ENCODE results near the gene GPR146.

The GPR146 gene

DNA sequence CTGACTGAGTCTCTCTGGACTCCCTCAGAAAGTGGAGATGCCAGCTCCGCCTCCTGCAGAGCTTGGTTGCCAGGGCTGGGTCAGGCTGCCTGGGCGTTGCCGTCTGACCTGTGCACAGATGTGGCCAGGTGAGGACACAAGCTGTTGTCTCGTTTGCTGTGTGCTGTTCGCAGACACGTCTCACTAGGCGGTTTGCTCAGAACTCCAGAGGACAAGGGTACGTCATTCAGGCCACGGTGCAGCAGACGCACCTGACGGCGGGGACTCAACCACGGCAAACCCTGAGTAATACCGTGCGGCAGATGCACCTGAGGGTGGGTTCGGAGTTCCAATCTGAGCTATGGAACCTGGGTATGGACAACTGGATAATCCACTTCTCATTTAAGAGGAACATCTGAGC lies 55.3 kb downstream of the GPR146 start:
- Histone ChIP-seq H3K27me3 (ENCODE audit: low read length) (no peaks in the 10 kb centered on the region), H3K79me2 (ENCODE audit: insufficient read depth, low read length) (no peaks in the 10 kb centered on the region), H3K9me2 (replicated peaks; ENCODE audit: insufficient read depth, low read length) (no peaks in the 10 kb centered on the region), H2AFZ (ENCODE audit: low read depth, low read length, severe bottlenecking) (no peak overlapping the region), H3K27ac (ENCODE audit: low read depth, low read length) (no peak overlapping the region), H3F3A (ENCODE audit: insufficient read depth) (no peaks in the 10 kb centered on the region), H3K4me2 (ENCODE audit: low read depth, low read length, poor library complexity, severe bottlenecking) (no peak overlapping the region), H3K4me3 (ENCODE audit: insufficient read depth, low read length, poor library complexity, severe bottlenecking) (no peak overlapping the region), H3K9me3 (ENCODE audit: insufficient read depth, low read length) (no peaks in the 10 kb centered on the region), H4K20me1 (ENCODE audit: low read depth, low read length) (no peaks in the 10 kb centered on the region), H3K36me3 (ENCODE audit: low read length) (no peaks in the 10 kb centered on the region), H3K9ac (ENCODE audit: low read length) (no peak overlapping the region)
- TF ChIP-seq EZH2phosphoT487 (conservative IDR thresholded peaks at IDR 0.05; ENCODE audit: low read length) = no peak
- TF ChIP-seq, protein P1, sequence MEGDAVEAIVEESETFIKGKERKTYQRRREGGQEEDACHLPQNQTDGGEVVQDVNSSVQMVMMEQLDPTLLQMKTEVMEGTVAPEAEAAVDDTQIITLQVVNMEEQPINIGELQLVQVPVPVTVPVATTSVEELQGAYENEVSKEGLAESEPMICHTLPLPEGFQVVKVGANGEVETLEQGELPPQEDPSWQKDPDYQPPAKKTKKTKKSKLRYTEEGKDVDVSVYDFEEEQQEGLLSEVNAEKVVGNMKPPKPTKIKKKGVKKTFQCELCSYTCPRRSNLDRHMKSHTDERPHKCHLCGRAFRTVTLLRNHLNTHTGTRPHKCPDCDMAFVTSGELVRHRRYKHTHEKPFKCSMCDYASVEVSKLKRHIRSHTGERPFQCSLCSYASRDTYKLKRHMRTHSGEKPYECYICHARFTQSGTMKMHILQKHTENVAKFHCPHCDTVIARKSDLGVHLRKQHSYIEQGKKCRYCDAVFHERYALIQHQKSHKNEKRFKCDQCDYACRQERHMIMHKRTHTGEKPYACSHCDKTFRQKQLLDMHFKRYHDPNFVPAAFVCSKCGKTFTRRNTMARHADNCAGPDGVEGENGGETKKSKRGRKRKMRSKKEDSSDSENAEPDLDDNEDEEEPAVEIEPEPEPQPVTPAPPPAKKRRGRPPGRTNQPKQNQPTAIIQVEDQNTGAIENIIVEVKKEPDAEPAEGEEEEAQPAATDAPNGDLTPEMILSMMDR (IDR thresholded peaks at IDR 0.05; ENCODE audit: insufficient read depth, low read length, poor library complexity, severe bottlenecking) = no peak

DNA sequence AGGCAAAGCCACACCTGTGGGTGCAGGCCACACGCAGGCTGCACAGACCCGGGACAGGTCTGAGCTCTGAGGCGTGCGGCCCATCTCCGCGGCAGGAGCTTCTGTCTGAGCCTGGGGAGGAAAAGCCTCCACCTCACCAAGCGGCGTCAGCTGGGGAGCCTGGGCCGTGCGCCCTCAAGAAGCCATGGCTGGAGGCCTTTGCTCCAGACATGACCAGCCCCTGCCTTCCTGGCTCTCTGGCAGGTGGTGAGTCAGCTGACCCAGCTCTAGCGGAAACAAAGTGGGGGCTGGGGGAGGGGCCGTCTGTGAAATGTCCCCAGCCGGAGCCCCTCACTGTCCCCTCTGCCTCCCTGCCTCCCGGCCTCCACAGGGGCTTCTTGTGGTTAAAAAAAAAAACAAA lies 56.0 kb downstream of the GPR146 start:
- H3K27me3 ChIP-seq (ENCODE audit: low read length) = no peaks in the 10 kb centered on the region
- no peaks in the 10 kb centered on the region for H3K79me2 ChIP-seq (ENCODE audit: insufficient read depth, low read length)
- no peaks in the 10 kb centered on the region for H3F3A ChIP-seq (ENCODE audit: insufficient read depth)
- no peaks in the 10 kb centered on the region for H4K20me1 ChIP-seq (ENCODE audit: low read depth, low read length)
- no peak overlapping the region for H3K9ac ChIP-seq (ENCODE audit: low read length)
- no peak overlapping the region for H3K4me3 ChIP-seq (ENCODE audit: insufficient read depth, low read length, poor library complexity, severe bottlenecking)
- no peaks in the 10 kb centered on the region for H3K9me3 ChIP-seq (ENCODE audit: insufficient read depth, low read length)
- no peaks in the 10 kb centered on the region for H3K36me3 ChIP-seq (ENCODE audit: low read length)
- H3K27ac ChIP-seq (ENCODE audit: low read depth, low read length) = no peak overlapping the region
- no peak overlapping the region for H3K4me2 ChIP-seq (ENCODE audit: low read depth, low read length, poor library complexity, severe bottlenecking)
- no peaks in the 10 kb centered on the region for H3K9me2 ChIP-seq (replicated peaks; ENCODE audit: insufficient read depth, low read length)
- no peak overlapping the region for H2AFZ ChIP-seq (ENCODE audit: low read depth, low read length, severe bottlenecking)
- TF ChIP-seq, protein P1 (IDR thresholded peaks at IDR 0.05; ENCODE audit: insufficient read depth, low read length, poor library complexity, severe bottlenecking) = no peak

DNA sequence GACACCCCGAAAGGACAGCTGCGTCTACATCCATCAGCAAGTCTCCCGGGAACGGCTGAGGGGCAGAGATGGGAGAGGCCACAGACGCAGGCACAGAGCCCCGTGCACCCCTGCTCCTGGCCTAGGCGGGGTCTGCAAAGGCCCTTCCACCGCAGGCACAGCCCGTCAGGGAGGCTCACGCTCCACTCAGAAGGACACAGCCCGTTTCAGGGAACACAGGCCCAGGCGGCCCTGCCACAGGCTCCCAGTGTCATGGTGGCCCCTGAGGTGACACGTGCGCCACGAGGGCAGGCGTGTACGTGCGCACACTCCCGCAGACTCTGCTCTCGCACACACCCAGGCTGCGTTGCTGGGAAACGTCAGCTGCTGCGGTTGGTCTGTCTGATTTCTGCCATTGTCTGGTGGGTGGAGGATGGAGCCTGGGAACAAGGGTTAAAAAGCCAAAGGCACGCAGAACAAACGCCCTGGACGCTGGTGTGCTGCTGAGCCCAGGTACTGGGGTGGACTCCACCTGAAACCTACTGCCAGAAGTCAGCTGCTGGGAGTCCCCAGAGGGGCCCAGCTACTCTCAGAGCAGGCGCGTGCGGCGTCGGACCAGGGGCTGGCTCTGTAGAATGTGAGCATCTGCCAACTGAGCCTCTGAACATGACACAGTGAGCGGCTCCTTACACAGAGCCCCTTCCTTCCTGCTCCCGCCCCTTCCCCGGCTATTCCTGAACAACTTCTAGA lies 56.7 kb downstream of the GPR146 start:
- Histone ChIP-seq H3K9ac (ENCODE audit: low read length) (no peak overlapping the region), H3K27ac (ENCODE audit: low read depth, low read length) (no peak overlapping the region), H3K27me3 (ENCODE audit: low read length) (no peaks in the 10 kb centered on the region), H3K4me3 (ENCODE audit: insufficient read depth, low read length, poor library complexity, severe bottlenecking) (no peak overlapping the region), H3K4me2 (ENCODE audit: low read depth, low read length, poor library complexity, severe bottlenecking) (no peak overlapping the region), H2AFZ (ENCODE audit: low read depth, low read length, severe bottlenecking) (no peak overlapping the region), H3K79me2 (ENCODE audit: insufficient read depth, low read length) (no peaks in the 10 kb centered on the region), H4K20me1 (ENCODE audit: low read depth, low read length) (no peaks in the 10 kb centered on the region), H3F3A (ENCODE audit: insufficient read depth) (no peaks in the 10 kb centered on the region), H3K36me3 (ENCODE audit: low read length) (no peaks in the 10 kb centered on the region), H3K9me3 (ENCODE audit: insufficient read depth, low read length) (no peaks in the 10 kb centered on the region), H3K9me2 (replicated peaks; ENCODE audit: insufficient read depth, low read length) (no peaks in the 10 kb centered on the region)
- TF ChIP-seq, protein P1 (IDR thresholded peaks at IDR 0.05; ENCODE audit: insufficient read depth, low read length, poor library complexity, severe bottlenecking) = no peak
- no peak for TF ChIP-seq EZH2phosphoT487 (conservative IDR thresholded peaks at IDR 0.05; ENCODE audit: low read length)
